Kidney (tissue), 14 donors: ENCODE data around the gene GPATCH2L. TPM values are rescaled to one million over a fixed set of nuclear protein-coding genes. Genes with fewer than 3 reads are reported as not detected.
A peak's percentile ranks its signal among the peaks of the same experiment; 100 is the strongest.

ENCODE experiments used
- DNase-seq, 5 donors: peaks; one replicate each; pipeline ENCODE4 v3.0.0-alpha.2; 2013 to 2020
- FAIRE-seq: peaks from 2 replicates; lab custom pipeline; 2012; peaks lifted over from hg19 to GRCh38; lab: Jason Lieb, UNC
- H3K27ac ChIP-seq, 2 donors: one replicate each; pipeline ENCODE4 v1.7.0; 2013; ENCODE audit warnings: low read depth in 2 of 2, low read length in 2 of 2, inconsistent platforms in 1 of 2
- H3K27me3 ChIP-seq: one replicate; pipeline ENCODE4 v1.7.1; 2013; ENCODE audit warnings: low read length, inconsistent platforms; ENCODE audit not compliant: control insufficient read depth, insufficient read depth
- H3K36me3 ChIP-seq, 3 donors: one replicate each; pipeline versions ENCODE4 v1.7.0 to v1.7.1; 2013; ENCODE audit warnings: low read length in 3 of 3, control low read depth in 1 of 3, inconsistent platforms in 1 of 3; ENCODE audit not compliant: insufficient read depth in 3 of 3, control insufficient read depth in 2 of 3
- H3K4me1 ChIP-seq, 3 donors: one replicate each; pipeline versions ENCODE4 v1.7.0 to v1.7.1; 2013; ENCODE audit warnings: low read length in 3 of 3, inconsistent platforms in 1 of 3, low read depth in 1 of 3; ENCODE audit not compliant: control insufficient read depth in 2 of 3, insufficient read depth in 2 of 3
- H3K4me3 ChIP-seq, 3 donors: one replicate each; pipeline versions ENCODE4 v1.7.0 to v1.8.1; 2013; ENCODE audit warnings: low read length in 3 of 3, control low read depth in 1 of 3, inconsistent platforms in 1 of 3
- H3K9ac ChIP-seq, 3 donors: one replicate each; pipeline versions ENCODE4 v1.7.0 to v1.7.1; 2013; ENCODE audit warnings: low read length in 3 of 3, control low read depth in 1 of 3, inconsistent platforms in 1 of 3
- H3K9me3 ChIP-seq, 3 donors: one replicate each; pipeline versions ENCODE4 v1.7.0 to v1.7.1; 2013; ENCODE audit warnings: low read length in 3 of 3, control low read depth in 1 of 3, inconsistent platforms in 1 of 3; ENCODE audit not compliant: control insufficient read depth in 2 of 3, insufficient read depth in 1 of 3
- CTCF ChIP-seq: IDR thresholded peaks from 3 replicates; pipeline ENCODE4 v1.5.1; 2012; ENCODE audit warnings: mild to moderate bottlenecking, moderate library complexity, borderline replicate concordance; ENCODE audit not compliant: insufficient read depth; ENCODE audit errors: extremely low read depth
- intact Hi-C: fragments of 100-400 bp; cut with DNase I; formaldehyde crosslinking; loops from one replicate; pipeline ENCODE4 v1.11.1; 2022
- polyA plus RNA-seq: library from polyadenylated mRNA; stranded (reverse); fragments of 350-450 nt; fragmentation: Illumina TruSeq; extraction: RNeasy Lipid Tissue Mini Kit (QIAGEN cat#74804); gene quantifications from one replicate; pipeline ENCODE4 v1.2.3, GENCODE V29; 2014; ENCODE audit warnings: low read depth, low replicate concordance; ENCODE audit not compliant: insufficient read depth
- total RNA-seq: library from RNA; stranded (reverse); fragmentation: NEBNext Ultra II Directional; extraction: Animal tissue kit (Norgen Biotek cat#: 25700); gene quantifications from one replicate; pipeline ENCODE4 v1.2.1, GENCODE V29; 2021
- donor health status: control.
- donor health status: control.
- donor health status: control.
- donor health status: control.
- donor health status: control.
- donor health status: DM: yes; HTN: yes; CAD: no.
- donor health status: Normal renal cell carcinoma (clear cell type).

GPATCH2L gene
- total and polyA plus RNA-seq, 2 donors from 2014 or later: 4.1 to 50.2 TPM

GRCh38 chr14:76115010-76115422 is 36.7 kb upstream of the GPATCH2L start:
- Histone ChIP-seq H3K4me3 (no peak overlapping the region), H3K36me3 (no peaks in the 10 kb centered on the region), H3K27ac (no peak overlapping the region), H3K9me3 (no peaks in the 10 kb centered on the region), H3K9ac (no peak overlapping the region), H3K4me1 (no peaks in the 10 kb centered on the region), H3K27me3 (no peaks in the 10 kb centered on the region)
- TF ChIP-seq CTCF: no peak
- FAIRE-seq (no peak), DNase-seq (no peak)
- intact Hi-C loops: no loop called here

- TF ChIP-seq CTCF: no peak
- intact Hi-C loops: no loop called here
- FAIRE-seq (no peak), DNase-seq (peak in 3 of 5 donors; percentile 24 to 48 (median 45))
- Histone ChIP-seq H3K27ac (no peak overlapping the region), H3K36me3 (no peaks in the 10 kb centered on the region), H3K9ac (no peak overlapping the region), H3K4me1 (no peaks in the 10 kb centered on the region), H3K9me3 (no peaks in the 10 kb centered on the region), H3K4me3 (no peak overlapping the region), H3K27me3 (no peaks in the 10 kb centered on the region)
Observed at GRCh38 chr14:76117789-76118484, 33.8 kb upstream of the GPATCH2L start.

- no peak overlapping the region for H3K9ac ChIP-seq
Observed at GRCh38 chr14:76118594-76118993, 33.1 kb upstream of the GPATCH2L start.

More at GRCh38 chr14:76118594-76118993, 33.1 kb upstream of the GPATCH2L start:
- Histone ChIP-seq H3K4me1 (no peaks in the 10 kb centered on the region), H3K27ac (no peak overlapping the region), H3K27me3 (no peaks in the 10 kb centered on the region), H3K4me3 (no peak overlapping the region), H3K36me3 (no peaks in the 10 kb centered on the region), H3K9me3 (no peaks in the 10 kb centered on the region)
- intact Hi-C loops: no loop called here
- FAIRE-seq: no peak
- DNase-seq: no peak
- no peak for TF ChIP-seq CTCF
